GM12892 (cell line): ENCODE data around the gene SELENOO.

ENCODE experiments used
- DNase-seq: peaks from one replicate; pipeline ENCODE4 v3.0.0; 2011; ENCODE audit not compliant: insufficient read length
- FAIRE-seq: peaks from 2 replicates; lab custom pipeline; 2011; peaks lifted over from hg19 to GRCh38; lab: Jason Lieb, UNC
- POLR2A ChIP-seq: IDR thresholded peaks from 2 replicates; pipeline ENCODE4 v1.6.1; 2011; ENCODE audit warnings: low read depth, low read length, control low read depth
- POLR2AphosphoS5 ChIP-seq: IDR thresholded peaks from 2 replicates; pipeline ENCODE4 v1.6.1; 2011; ENCODE audit warnings: low read depth, low read length, control low read depth
- TAF1 ChIP-seq: IDR thresholded peaks from 2 replicates; pipeline ENCODE4 v1.6.1; 2011; ENCODE audit warnings: low read depth, mild to moderate bottlenecking, control low read depth, low read length, borderline replicate concordance

SELENOO gene

DNA sequence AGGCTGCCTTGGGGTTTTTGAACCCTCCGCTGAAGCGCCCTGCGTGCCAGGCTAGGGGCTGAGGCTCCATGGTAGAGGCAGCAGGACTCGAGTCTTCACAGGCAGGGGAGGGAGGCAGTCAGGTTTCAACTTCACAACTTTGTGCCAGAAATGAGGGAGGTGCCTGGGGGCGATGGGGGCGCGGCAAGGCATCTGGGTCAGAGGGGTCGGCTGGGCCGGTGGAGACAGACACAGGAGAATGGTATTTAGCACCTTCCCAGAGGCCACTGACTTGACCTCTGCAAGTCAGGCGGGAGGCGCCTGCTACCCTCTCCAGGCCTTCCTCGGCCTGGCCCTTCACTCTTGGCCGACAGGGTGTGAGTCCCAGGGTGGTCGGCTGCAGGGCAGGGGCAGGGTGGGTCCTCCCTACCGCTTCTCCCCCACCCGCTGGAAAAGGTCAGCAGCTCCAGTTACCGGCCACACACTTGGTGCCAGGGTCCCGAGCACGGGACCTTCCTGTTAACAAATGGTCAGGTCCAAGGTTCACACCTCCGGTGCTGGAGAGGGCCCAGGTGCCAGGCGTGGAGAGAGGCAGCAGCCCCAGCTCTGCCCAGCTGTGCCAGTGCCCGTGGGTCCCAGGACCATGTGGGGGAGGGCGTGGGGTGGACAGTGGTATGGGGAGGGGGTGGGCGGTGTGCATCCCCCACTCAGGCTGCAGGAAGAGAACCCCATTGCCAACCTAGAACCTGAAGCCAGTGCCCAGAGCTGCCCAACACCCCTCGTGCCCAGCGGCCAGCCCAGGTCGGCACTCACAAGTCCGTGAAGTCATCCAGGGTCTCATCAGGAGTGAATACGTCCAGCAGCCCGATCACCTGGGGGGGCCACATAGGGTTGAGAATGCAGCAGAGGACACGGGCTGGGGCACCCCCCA is 56.9 kb downstream of the SELENOO start:
- TF ChIP-seq POLR2AphosphoS5 (no peak), POLR2A (no peak), TAF1 (no peak)
- FAIRE-seq (no peak), DNase-seq (no peak)

DNA sequence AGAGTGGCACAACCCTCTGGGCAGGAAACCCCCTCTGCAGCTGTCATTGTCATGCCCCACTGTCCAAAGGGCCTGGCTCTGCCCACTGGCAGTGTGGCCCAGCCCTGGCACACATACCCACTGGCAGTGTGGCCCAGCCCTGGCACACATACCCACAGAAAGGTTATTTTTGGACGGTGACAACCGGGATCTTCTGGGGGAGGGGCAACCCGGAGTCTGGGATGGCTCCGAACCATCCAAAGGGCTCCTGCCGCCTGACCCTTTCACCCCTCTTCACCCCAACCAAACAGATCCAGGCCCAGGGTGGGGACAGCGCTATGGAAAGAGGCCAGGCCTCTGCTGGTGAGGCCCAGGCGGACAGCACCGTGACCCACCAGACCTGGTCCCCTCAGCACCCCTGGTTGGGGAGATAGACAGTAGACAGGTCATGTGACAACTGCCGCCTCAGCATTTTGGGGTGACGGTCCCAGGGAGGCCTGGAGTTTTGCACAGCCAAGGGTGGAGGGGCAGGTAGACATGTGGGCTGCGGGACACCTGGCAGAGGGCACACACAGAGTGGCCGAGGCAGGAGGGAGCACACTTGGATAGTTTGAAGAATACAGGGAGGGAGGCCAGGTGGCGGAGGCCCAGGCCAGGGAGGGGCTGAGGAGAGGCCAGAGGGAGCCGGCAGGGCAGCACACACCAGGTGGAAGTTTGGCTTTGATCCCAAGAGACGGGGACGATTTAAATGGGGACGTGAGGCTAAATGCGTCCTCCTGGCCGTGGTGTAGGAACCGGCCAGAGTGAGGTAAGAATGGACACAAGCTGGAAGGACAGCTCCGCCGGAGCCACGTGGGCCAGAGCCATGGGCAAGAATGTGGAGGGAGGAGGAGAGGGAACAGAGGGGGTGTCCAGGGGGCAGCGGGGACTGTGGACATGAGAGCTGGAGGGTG is 57.8 kb downstream of the SELENOO start:
- FAIRE-seq (no peak), DNase-seq (no peak)
- TF ChIP-seq POLR2A: no peak
- no peak for TF ChIP-seq POLR2AphosphoS5
- no peak for TF ChIP-seq TAF1

DNA sequence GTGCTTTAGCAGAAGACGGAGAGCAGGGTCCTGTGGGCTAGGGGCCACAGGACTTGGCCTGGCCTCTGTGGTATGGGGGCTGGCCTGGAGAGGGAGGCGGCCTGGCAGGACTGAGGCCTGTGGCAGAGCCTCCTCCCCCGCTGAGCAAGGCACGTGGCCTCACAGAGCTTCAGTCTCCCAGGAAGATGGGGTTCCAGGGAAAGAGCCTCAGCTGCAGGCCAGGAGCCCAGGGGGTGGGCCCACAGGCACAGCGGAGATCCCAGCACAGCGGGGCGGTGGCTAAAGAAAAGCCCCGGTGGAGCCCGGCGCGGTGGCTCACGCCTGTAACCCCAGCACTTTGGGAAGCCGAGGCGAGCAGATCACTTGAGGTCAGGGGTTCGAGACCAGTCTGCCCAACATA is 58.5 kb downstream of the SELENOO start:
- TF ChIP-seq POLR2AphosphoS5 (no peak), TAF1 (no peak), POLR2A (no peak)
- no peak for DNase-seq
- FAIRE-seq: no peak

DNA sequence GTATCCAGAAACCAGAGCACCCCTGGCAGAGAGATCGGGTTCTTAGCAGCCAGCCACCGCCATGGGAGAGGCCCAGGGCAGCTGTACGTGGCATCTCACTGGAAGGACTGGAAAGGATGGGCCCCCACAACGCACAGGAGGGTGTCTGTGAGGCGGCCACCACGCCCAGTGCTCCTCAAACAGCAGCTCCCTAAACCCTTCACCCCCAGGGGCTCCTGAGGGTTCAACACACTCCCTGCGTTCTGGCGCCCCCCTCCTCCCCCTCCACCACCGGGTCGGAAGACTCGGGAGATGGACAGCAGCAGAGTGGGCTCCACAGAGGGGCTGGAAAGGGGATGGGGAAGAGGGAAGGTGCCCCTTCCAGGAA is 59.6 kb downstream of the SELENOO start:
- DNase-seq: no peak
- no peak for TF ChIP-seq POLR2A
- no peak for TF ChIP-seq TAF1
- TF ChIP-seq POLR2AphosphoS5: no peak
- no peak for FAIRE-seq

GRCh38 chr22:50260801-50261614 is 60.2 kb downstream of the SELENOO start:
- DNase-seq (peak; percentile 77), FAIRE-seq (peak; percentile 93)

GRCh38 chr22:50261615-50262459 is 61.0 kb downstream of the SELENOO start, which contains the start of gene MAPK12:
Gene MAPK12, minus strand, starts transcription at chr22:50261683. Its CDS starts 174 bp downstream, at chr22:50261509.
- DNase-seq (peak; percentile 90), FAIRE-seq (peak; percentile 40)
- TF ChIP-seq POLR2A (no peak), TAF1 (no peak), POLR2AphosphoS5 (no peak)

More at GRCh38 chr22:50260801-50261614, 60.2 kb downstream of the SELENOO start:
- TF ChIP-seq TAF1 (no peak), POLR2A (peak; percentile 55; the same call in 1 of the 2 replicates), POLR2AphosphoS5 (peak; percentile 23; the same call in 1 of the 2 replicates)

DNA sequence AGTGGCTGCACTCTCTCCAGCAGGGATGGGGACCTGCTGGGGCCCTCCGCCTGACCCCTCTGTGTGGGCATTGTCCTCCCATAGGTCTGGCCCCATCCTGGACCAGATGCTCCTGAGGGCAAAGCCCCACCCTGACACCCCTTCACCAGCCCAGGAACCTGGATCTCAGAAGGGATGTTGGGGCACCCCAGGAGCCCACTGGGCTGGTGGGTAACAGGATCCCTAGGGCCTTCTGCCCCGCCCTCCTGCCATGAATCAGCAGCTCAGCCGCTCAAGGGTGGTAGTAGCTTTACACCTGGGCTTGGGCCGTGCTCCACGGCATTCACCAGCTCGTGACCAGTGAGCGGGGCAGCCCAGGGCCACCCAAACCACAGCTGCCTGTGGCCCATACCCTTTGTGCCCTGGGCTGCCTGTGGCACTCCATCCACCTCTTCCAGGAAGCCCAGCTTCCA is 61.7 kb downstream of the SELENOO start:
- TF ChIP-seq POLR2A (no peak), TAF1 (no peak), POLR2AphosphoS5 (no peak)
- DNase-seq (no peak), FAIRE-seq (peak; percentile 40)

DNA sequence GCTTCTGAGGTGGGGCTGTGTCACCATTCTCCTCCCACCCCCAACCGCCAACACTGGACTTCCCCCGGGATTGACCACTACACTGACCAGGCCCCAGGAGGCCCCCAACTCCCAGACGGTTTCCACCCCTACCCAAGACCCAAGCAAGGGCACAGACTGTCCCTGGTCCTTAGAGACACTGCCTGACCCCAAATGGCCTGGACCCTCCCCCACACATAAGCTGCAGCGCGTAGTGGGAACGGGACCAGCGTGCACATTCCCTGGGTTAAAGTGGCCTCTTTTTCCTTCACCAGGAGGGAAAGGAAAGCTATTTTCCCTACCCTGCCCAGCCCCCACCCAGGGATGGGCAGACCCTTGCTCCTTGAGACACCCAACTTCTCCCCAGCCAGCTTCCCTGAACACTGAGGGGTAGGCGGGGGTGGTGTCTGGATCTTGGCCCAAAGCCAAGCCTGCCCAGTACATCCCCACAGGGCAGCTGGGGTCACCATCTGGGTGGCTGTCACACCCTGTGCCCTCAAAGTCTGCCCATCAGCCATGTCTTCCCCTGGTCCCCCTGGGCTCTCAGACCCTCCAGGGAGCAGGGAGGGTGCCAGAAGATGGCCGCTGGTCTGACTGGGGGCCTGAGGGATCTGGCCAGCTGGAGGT is 62.3 kb downstream of the SELENOO start:
- DNase-seq: no peak
- no peak for FAIRE-seq
- TF ChIP-seq TAF1: no peak
- no peak for TF ChIP-seq POLR2A
- no peak for TF ChIP-seq POLR2AphosphoS5

DNA sequence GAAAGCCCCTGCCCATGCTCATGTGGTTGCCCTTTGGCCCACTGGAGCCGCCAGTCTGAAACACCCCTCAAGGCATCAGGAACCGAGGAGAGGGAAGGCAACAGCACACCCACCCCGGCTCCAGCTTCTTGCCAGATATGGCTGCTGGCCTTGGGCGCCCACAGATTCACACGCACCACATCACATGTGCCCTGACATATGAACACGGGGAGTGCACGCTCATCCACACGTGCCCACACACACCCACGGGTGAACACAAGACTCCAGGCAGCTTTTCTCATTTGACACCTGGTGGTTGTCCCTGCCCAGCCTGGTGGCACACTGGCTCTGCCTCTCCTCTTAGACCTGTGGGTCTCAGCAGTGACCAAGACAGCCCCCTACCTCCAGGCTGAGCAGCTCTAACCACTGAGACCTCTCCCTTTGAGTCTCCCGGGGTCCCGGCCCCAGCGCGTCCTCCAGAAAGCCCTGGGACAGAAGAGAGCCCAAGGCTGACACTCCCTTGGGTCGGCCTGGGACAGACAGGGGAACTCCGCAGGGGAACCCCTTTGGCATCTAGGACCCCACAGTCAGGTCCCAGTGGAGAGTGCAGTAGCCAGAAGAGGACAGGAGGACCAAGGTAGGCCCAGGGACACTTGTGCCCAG is 63.4 kb downstream of the SELENOO start:
- no peak for TF ChIP-seq POLR2A
- TF ChIP-seq TAF1: no peak
- no peak for TF ChIP-seq POLR2AphosphoS5
- no peak for FAIRE-seq
- no peak for DNase-seq
